Measurements from ENCODE around the gene TSEN34. TPM values are rescaled to one million over a fixed set of nuclear protein-coding genes. Genes with fewer than 3 reads are reported as not detected.
"Not testable (repeated sequence)": the region's sequence is repeated elsewhere in the genome, so short reads cannot be mapped to it uniquely, and the experiment has no call there.

TSEN34 gene
- total RNA-seq, 1 experiment from 2014 or later: 173 TPM

GRCh38 chr19:54209058-54209810, 18.1 kb downstream of the TSEN34 start:
- DNase-seq (ENCODE audit: low read depth): no peak

GRCh38 chr19:54209811-54210494, 18.8 kb downstream of the TSEN34 start:
- DNase-seq (ENCODE audit: low read depth): peak; percentile 99

GRCh38 chr19:54211235-54211634, 20.1 kb downstream of the TSEN34 start:
- DNase-seq (ENCODE audit: low read depth): no peak

- DNase-seq (ENCODE audit: low read depth): not testable (repeated sequence)
These were observed 23.1 kb downstream of the TSEN34 start for GRCh38 chr19:54214217-54214616.

GRCh38 chr19:54214734-54215133, 23.6 kb downstream of the TSEN34 start:
- not testable (repeated sequence) for DNase-seq (ENCODE audit: low read depth)

GRCh38 chr19:54216869-54217268, 25.8 kb downstream of the TSEN34 start:
- no peak for DNase-seq (ENCODE audit: low read depth)

GRCh38 chr19:54217517-54218247, 26.6 kb downstream of the TSEN34 start:
- DNase-seq (ENCODE audit: low read depth): not testable (repeated sequence)

GRCh38 chr19:54218259-54218658, 27.2 kb downstream of the TSEN34 start:
- no peak for DNase-seq (ENCODE audit: low read depth)

GRCh38 chr19:54218960-54219661, 28.0 kb downstream of the TSEN34 start:
- no peak for DNase-seq (ENCODE audit: low read depth)

GRCh38 chr19:54219702-54220101, 28.6 kb downstream of the TSEN34 start:
- not testable (repeated sequence) for DNase-seq (ENCODE audit: low read depth)

- not testable (repeated sequence) for DNase-seq (ENCODE audit: low read depth)
These were observed 30.8 kb downstream of the TSEN34 start for GRCh38 chr19:54221947-54222346.

- not testable (repeated sequence) for DNase-seq (ENCODE audit: low read depth)
These were observed 31.6 kb downstream of the TSEN34 start, which contains the start of gene LILRB3 for GRCh38 chr19:54222474-54223276. TSS of gene LILRB3 (minus strand) at chr19:54223007. CDS start at chr19:54222976, 31 bp downstream.

GRCh38 chr19:54223277-54223936, 32.3 kb downstream of the TSEN34 start:
- DNase-seq (ENCODE audit: low read depth): not testable (repeated sequence)

GRCh38 chr19:54223937-54224281, 32.8 kb downstream of the TSEN34 start:
- not testable (repeated sequence) for DNase-seq (ENCODE audit: low read depth)

GRCh38 chr19:54224619-54225018, 33.5 kb downstream of the TSEN34 start:
- DNase-seq (ENCODE audit: low read depth): not testable (repeated sequence)

GRCh38 chr19:54229146-54229545, 38.0 kb downstream of the TSEN34 start:
- no peak for DNase-seq (ENCODE audit: low read depth)

- no peak for DNase-seq (ENCODE audit: low read depth)
These were observed 38.9 kb downstream of the TSEN34 start for GRCh38 chr19:54230031-54230430.

GRCh38 chr19:54231077-54231931, 40.2 kb downstream of the TSEN34 start:
- DNase-seq (ENCODE audit: low read depth): peak; percentile 74

- DNase-seq (ENCODE audit: low read depth): no peak
These were observed 42.8 kb downstream of the TSEN34 start for GRCh38 chr19:54233941-54234340.
